Kidney epithelial cell (primary cell): ENCODE measurements around the gene CCDC127. TPM values are rescaled to one million over a fixed set of nuclear protein-coding genes. Genes with fewer than 3 reads are reported as not detected.

Source experiments
- DNase-seq: peaks from one replicate; pipeline ENCODE4 v3.0.0-alpha.2; 2010; ENCODE audit warnings: low read depth
- H3K27me3 ChIP-seq: 2 replicates; pipeline ENCODE4 v1.6.0; 2011; ENCODE audit warnings: low read length; ENCODE audit not compliant: control insufficient read depth, insufficient read depth
- H3K36me3 ChIP-seq: 2 replicates; pipeline ENCODE4 v1.5.1; 2011; ENCODE audit warnings: low read length; ENCODE audit not compliant: control insufficient read depth, insufficient read depth
- H3K4me3 ChIP-seq: 2 replicates; pipeline ENCODE4 v1.5.1; 2011; ENCODE audit warnings: low read depth, mild to moderate bottlenecking, control low read depth, low read length
- CTCF ChIP-seq: IDR thresholded peaks from 2 replicates; pipeline ENCODE4 v1.5.1; 2011; ENCODE audit warnings: mild to moderate bottlenecking, moderate library complexity, low read length, control low read depth, inconsistent platforms; ENCODE audit not compliant: insufficient read depth, poor library complexity, severe bottlenecking
- total RNA-seq: library from RNA; depleted of rRNA; stranded (reverse); fragments of >200 nt; gene quantifications from 2 replicates; pipeline ENCODE4 v1.2.3, GENCODE V29; 2015

The CCDC127 gene
- total RNA-seq, 1 donor from 2014 or later, result 5.8 TPM

- no peak for DNase-seq
- H3K27me3 ChIP-seq, result peaks cover 4% of the 10 kb centered on the region
- no peak for TF ChIP-seq CTCF
- no peaks in the 10 kb centered on the region for H3K36me3 ChIP-seq
- H3K4me3 ChIP-seq, result no peak overlapping the region
Measured at GRCh38 chr5:180286-180918, 37.6 kb downstream of the CCDC127 start.

- Histone ChIP-seq H3K27me3 (peaks cover 4% of the 10 kb centered on the region), H3K36me3 (no peaks in the 10 kb centered on the region), H3K4me3 (no peak overlapping the region)
- no peak for DNase-seq
- no peak for TF ChIP-seq CTCF
Measured at GRCh38 chr5:179401-179800, 38.6 kb downstream of the CCDC127 start.

- DNase-seq, result no peak
- H3K27me3 ChIP-seq, result peaks cover 7% of the 10 kb centered on the region
- no peaks in the 10 kb centered on the region for H3K36me3 ChIP-seq
- no peak overlapping the region for H3K4me3 ChIP-seq
- TF ChIP-seq CTCF, result no peak
Measured at GRCh38 chr5:178110-178509, 39.8 kb downstream of the CCDC127 start.

- no peak overlapping the region for H3K4me3 ChIP-seq
- DNase-seq, result no peak
- H3K36me3 ChIP-seq, result no peaks in the 10 kb centered on the region
- H3K27me3 ChIP-seq, result peaks cover 7% of the 10 kb centered on the region
- no peak for TF ChIP-seq CTCF
Measured at GRCh38 chr5:176296-176823, 41.6 kb downstream of the CCDC127 start.

GRCh38 chr5:174876-175465, 43.0 kb downstream of the CCDC127 start:
- Histone ChIP-seq H3K4me3 (no peak overlapping the region), H3K36me3 (no peaks in the 10 kb centered on the region), H3K27me3 (peaks cover 7% of the 10 kb centered on the region)
- no peak for DNase-seq
- TF ChIP-seq CTCF, result no peak

GRCh38 chr5:174291-174600, 43.7 kb downstream of the CCDC127 start:
- no peak for DNase-seq
- H3K4me3 ChIP-seq, result no peak overlapping the region
- no peak for TF ChIP-seq CTCF
- H3K27me3 ChIP-seq, result peaks cover 5% of the 10 kb centered on the region
- H3K36me3 ChIP-seq, result no peaks in the 10 kb centered on the region
